NT2/D1 (cell line): Measurements from ENCODE around the gene VWDE.

Experiments
- DNase-seq: peaks from one replicate; pipeline ENCODE4 v3.0.0-alpha.2; 2011; ENCODE audit warnings: low read depth, low spot score
- H3K27me3 ChIP-seq: 2 replicates; pipeline ENCODE4 v1.6.0; 2011; ENCODE audit warnings: mild to moderate bottlenecking; ENCODE audit not compliant: insufficient read length, insufficient read depth
- H3K36me3 ChIP-seq: 2 replicates; pipeline ENCODE4 v1.6.1; 2011; ENCODE audit warnings: mild to moderate bottlenecking, low read length, mixed read lengths; ENCODE audit not compliant: insufficient read depth, insufficient read length
- H3K4me1 ChIP-seq: 2 replicates; pipeline ENCODE4 v1.5.1; 2011; ENCODE audit not compliant: insufficient read depth, insufficient read length
- H3K4me3 ChIP-seq: 2 replicates; pipeline ENCODE4 v1.5.1; 2011; ENCODE audit warnings: low read depth; ENCODE audit not compliant: insufficient read length
- H3K9ac ChIP-seq: 2 replicates; pipeline ENCODE4 v1.6.0; 2011; ENCODE audit warnings: low read depth; ENCODE audit not compliant: insufficient read length
- H3K9me3 ChIP-seq: 2 replicates; pipeline ENCODE4 v1.5.1; 2011; ENCODE audit warnings: mild to moderate bottlenecking, low read length; ENCODE audit not compliant: insufficient read depth
- SUZ12 ChIP-seq: IDR thresholded peaks from 2 replicates; pipeline ENCODE4 v1.6.1; 2011; ENCODE audit not compliant: insufficient read length, insufficient read depth; ENCODE audit errors: extremely low read depth
- YY1 ChIP-seq: IDR thresholded peaks from 2 replicates; pipeline ENCODE4 v1.6.1; 2011; ENCODE audit not compliant: insufficient read length, insufficient read depth
- ZNF274 ChIP-seq: IDR thresholded peaks from 2 replicates; pipeline ENCODE4 v1.6.1; 2011; ENCODE audit warnings: mild to moderate bottlenecking, low read depth, low read length

VWDE gene

DNA sequence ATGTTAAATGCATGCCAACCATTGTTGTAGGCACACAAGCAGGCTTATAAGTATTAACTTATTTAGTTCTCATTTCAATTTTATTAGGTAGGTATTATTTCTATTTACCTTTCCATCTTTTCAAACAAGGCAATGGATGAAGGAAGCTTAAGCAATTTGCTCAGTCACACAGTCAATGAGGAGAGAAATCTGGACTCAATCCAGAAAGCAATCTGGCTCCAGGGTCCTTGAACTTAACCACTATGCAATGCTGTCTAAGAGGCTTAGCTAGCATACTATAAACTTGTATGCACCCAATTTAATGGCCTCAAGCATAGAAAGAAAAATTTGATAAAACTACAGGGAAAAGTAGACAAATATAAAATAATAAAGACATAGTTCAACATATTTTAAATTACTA is 88.6 kb downstream of the VWDE start:
- H3K4me3 ChIP-seq: no peak overlapping the region
- no peaks in the 10 kb centered on the region for H3K27me3 ChIP-seq
- no peaks in the 10 kb centered on the region for H3K9me3 ChIP-seq
- H3K36me3 ChIP-seq: no peaks in the 10 kb centered on the region
- TF ChIP-seq ZNF274 (no peak), YY1 (no peak), SUZ12 (no peak)
- no peaks in the 10 kb centered on the region for H3K4me1 ChIP-seq
- no peak overlapping the region for H3K9ac ChIP-seq
- no peak for DNase-seq

DNA sequence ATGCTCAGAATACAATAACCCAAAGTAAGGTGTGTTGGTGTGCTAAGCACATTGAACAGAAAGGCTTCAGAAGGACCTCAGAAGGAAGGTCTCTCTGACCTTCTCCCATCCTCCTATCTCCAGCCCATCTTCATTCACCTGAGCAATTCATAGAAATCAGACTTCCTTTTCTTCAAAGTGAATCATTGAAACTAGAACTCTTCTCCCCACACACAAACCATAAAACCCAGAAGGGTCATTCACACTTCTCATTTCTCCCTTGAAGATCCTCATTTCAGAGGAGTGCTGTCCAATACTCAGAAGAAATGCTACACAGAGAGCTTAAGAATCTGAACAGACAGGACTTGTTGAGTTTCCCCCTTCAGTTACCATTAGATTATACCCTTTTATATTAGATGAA is 89.5 kb downstream of the VWDE start:
- Histone ChIP-seq H3K9me3 (no peaks in the 10 kb centered on the region), H3K4me1 (no peaks in the 10 kb centered on the region), H3K4me3 (no peak overlapping the region), H3K36me3 (no peaks in the 10 kb centered on the region), H3K27me3 (no peaks in the 10 kb centered on the region), H3K9ac (no peak overlapping the region)
- DNase-seq: no peak
- TF ChIP-seq YY1 (no peak), SUZ12 (no peak), ZNF274 (no peak)

DNA sequence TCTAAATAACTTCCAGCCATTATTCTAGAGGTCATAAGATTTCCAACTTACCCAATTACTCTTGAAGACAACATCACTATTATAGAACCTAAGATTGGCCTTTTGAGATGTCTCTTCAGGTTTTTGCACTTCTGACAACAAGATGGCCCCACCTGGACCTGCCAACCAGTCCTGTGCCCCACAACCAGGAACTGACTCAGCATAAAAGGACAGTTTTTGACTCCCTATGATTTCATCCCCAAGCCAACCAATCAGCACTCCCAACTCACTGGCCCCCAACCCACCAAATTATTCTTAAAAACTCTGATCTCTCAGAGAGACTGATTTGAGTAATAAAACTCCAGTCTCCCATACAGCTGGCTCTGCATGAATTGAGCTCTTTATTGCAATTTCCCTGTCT is 98.2 kb downstream of the VWDE start:
- no peaks in the 10 kb centered on the region for H3K36me3 ChIP-seq
- TF ChIP-seq YY1: no peak
- no peak for TF ChIP-seq ZNF274
- no peak for TF ChIP-seq SUZ12
- no peak for DNase-seq

DNA sequence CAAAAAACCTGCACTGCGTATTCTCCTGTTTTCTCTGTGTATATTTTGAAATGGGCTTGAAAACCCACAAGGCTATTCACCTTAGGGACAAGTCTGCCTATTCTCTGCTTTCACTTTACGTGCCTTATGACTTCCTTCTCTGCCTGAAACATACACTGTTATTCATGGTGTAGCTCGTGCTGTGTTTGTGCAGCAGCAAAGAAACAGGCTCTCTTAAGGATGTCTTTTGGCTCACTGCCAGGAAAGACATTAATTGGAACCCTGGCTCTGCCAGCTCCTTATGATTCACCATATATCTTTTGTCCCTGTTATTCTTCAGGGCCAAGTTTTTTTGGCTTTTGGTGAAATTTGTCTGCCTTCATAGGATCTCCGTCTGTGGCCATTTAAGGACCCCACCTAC is 100.2 kb downstream of the VWDE start:
- Histone ChIP-seq H3K4me3 (no peak overlapping the region), H3K9me3 (no peaks in the 10 kb centered on the region), H3K36me3 (no peaks in the 10 kb centered on the region), H3K9ac (no peak overlapping the region), H3K4me1 (no peaks in the 10 kb centered on the region), H3K27me3 (no peaks in the 10 kb centered on the region)
- TF ChIP-seq ZNF274: no peak
- no peak for TF ChIP-seq YY1
- TF ChIP-seq SUZ12: no peak
- DNase-seq: no peak

More for the DNA sequence above, 98.2 kb downstream of the VWDE start:
- Histone ChIP-seq H3K27me3 (no peaks in the 10 kb centered on the region), H3K9ac (no peak overlapping the region), H3K4me1 (no peaks in the 10 kb centered on the region), H3K9me3 (no peaks in the 10 kb centered on the region), H3K4me3 (no peak overlapping the region)

DNA sequence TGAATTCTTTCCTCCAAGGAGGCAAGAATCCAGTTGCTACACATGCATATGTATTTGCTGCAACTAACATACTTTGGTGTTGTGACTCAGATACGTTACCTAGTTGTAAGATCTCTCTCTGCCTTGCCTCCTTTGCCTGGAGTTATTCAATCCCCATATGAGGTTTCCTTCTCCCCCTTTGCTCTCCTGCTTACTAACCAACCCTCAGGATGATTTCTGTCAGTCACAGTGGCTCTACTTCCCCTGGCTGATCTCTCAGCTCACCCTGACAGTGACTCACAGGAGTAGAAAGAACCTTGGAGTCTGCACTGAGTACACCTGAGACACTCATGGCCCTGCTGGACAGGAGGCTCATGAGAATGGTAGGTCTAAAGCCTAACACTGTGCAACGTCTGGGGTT is 100.6 kb downstream of the VWDE start:
- Histone ChIP-seq H3K9me3 (no peaks in the 10 kb centered on the region), H3K36me3 (no peaks in the 10 kb centered on the region), H3K27me3 (no peaks in the 10 kb centered on the region), H3K4me3 (no peak overlapping the region), H3K9ac (no peak overlapping the region), H3K4me1 (no peaks in the 10 kb centered on the region)
- no peak for DNase-seq
- TF ChIP-seq ZNF274 (no peak), YY1 (no peak), SUZ12 (no peak)

DNA sequence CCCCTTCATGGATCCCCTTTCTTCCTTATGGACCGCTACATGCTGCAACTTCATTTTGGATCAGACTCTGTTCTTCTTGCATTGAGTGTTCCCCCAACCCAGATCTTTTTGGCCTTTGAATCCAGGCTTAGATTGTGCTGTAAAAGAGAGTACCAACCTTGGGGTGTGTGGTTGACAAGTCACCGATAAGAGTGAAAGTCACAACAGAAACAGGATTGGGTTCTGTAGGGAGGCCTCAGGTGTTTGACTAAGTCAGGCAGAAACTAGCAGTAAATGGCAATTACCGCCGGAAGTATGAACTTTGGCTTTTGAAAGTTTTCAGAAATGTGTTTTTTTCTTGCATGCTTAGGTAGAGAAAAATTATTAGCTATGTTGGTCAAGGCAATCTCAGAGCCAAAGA is 103.2 kb downstream of the VWDE start:
- Histone ChIP-seq H3K36me3 (no peaks in the 10 kb centered on the region), H3K27me3 (no peaks in the 10 kb centered on the region), H3K4me3 (no peak overlapping the region), H3K9ac (no peak overlapping the region), H3K4me1 (no peaks in the 10 kb centered on the region), H3K9me3 (no peaks in the 10 kb centered on the region)
- DNase-seq: no peak
- TF ChIP-seq ZNF274: no peak
- no peak for TF ChIP-seq YY1
- TF ChIP-seq SUZ12: no peak

GRCh38 chr7:12299367-12299766 is 104.3 kb downstream of the VWDE start:
- no peaks in the 10 kb centered on the region for H3K4me1 ChIP-seq

More at GRCh38 chr7:12299367-12299766, 104.3 kb downstream of the VWDE start:
- Histone ChIP-seq H3K9ac (no peak overlapping the region), H3K36me3 (no peaks in the 10 kb centered on the region), H3K9me3 (no peaks in the 10 kb centered on the region), H3K27me3 (no peaks in the 10 kb centered on the region), H3K4me3 (no peak overlapping the region)
- TF ChIP-seq YY1 (no peak), SUZ12 (no peak), ZNF274 (no peak)
- DNase-seq: no peak
